DMS53 (cell line): Measurements from ENCODE around the gene ZG16B.

Source experiments
- DNase-seq: peaks from one replicate; lab custom pipeline; 2025; lab: John Stamatoyannopoulos, UW

Gene ZG16B

DNA sequence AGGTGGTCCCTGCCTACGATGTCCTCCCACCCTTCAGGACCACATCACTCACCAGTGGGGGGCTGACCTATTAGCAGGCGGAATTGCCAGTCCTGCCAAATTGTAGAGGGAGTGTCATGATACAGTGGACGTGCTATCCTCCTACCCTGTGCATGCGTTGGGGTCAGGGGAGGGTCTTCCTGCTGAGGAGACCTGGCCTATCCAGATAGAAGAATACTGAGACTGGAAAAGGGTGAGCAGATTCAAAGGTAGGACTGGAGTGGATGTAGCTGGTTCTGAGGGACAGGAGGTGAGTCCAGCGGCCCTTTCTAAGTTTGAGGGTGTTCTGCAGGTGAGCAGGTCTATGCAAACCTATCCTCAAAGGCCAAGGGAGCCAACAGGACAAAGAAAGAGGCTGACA lies 23.8 kb upstream of the ZG16B start:
- DNase-seq: no peak

- DNase-seq: no peak
Observed at GRCh38 chr16:2808181-2808580, 21.9 kb upstream of the ZG16B start.

GRCh38 chr16:2809149-2809760 lies 20.8 kb upstream of the ZG16B start:
- DNase-seq: no peak

DNA sequence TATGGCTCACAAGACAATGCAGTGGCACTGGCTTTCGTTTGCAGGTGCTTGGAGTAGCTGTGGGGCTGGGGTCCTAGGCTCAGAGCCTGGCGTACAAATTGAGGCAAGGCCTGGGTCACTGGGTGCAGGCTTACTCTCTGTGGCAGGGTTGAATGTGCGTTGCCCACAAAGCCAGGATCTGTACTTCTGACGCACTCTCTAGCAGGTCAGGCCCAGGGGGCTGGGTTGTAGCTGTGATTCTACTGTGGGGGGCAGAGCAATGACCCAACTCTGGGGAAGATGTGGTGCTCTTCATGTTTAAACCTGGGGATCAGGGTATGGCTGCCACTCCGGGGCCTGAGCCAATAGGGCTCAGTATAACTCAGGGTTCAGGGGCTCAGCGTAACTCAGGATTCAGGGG lies 19.5 kb upstream of the ZG16B start:
- DNase-seq: no peak

DNA sequence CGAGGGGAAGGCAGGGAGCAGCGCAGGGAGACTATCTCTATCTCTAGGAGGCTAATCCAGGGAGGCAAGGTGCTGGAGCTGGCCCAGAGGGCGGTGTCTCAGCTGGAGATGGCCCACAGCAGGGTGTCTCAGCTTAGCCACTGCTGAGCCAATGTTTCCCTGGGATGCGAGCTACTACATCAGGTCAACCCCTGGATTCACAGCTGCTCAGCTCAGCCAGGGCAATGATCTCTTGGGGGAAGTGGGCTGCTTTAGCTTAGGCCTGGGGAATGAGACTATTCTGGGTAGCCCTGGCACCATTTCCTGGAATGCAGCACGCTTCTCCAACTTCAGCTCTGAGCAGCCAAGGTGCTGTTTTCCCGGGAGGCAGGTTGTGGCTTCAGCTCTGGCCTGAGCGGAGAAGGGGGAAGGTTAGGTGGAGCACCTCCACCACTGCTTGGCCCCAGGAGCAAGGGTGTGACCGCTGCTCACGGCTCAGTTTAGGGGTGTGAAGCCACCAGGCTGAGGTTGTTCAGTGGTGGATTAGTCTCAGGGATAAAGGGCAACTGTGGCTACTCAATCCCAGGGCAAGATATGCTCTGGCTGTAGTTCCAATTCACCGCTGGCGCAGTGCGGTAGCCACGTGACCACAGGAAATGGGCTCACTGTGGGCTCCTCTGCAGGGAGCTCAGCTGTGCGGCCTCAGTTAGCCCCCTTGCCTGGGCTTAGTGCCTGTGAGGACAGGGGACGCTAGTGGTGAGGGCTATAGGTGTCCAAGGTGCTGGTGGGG lies 18.2 kb upstream of the ZG16B start:
- DNase-seq: no peak

DNA sequence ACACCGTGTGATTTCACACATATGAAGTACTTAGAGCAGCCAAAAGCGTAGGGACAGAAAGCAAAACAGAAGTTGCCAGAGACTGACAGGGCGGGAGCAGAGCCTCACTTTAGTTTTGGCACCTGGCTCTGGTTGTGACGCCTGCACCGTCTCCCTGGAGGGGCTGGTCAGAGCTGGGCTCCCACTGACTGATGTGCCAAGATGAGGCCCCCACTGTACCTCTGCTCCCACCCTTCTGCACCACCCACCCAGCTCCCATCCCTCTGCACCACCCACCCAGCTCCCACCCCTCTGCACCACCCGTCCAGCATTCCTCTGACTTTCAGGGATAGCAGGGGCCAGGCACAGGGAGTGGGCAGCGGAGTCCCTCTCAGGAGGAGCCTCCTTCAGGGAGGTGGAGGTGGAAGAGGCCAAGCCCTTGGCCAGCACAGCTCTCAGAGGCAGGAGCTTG lies 16.3 kb upstream of the ZG16B start:
- DNase-seq: no peak

DNA sequence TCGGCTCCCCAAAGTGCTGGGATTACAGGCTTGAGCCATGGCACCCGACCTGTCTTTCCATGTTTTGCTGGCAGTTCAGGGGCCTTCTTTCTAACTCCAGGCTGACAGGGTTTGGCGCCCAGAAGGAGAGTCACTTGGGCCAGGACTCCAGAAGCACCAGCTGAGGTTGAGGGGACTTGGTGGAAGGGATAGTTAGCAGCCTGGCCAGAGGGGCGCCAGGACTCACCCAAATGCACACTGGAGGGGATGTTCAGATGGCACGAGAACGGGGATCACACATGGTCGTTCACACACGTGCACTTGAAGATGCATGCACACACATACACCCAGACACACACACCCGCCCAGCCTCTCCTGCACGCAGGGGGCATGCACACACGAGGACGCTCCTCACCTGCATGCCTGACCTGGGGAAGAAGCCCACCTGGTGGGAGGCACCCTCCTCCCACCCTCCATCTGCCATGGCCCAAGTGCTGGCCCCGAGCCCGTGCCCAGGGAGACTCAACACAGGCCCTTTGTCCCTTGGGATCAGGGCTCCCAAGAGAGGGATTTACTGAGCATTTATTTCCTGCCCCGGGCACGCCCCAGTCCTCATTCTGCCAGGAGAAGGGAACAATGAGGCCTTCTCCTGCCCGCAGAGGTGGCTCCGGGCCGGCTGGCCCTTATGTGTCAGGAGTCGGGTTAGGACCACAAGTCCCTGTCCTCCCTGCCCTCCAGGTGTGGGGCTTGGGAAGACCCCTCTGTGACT lies 15.4 kb upstream of the ZG16B start:
- no peak for DNase-seq

- no peak for DNase-seq
Observed at GRCh38 chr16:2815299-2815771, 14.8 kb upstream of the ZG16B start.

- no peak for DNase-seq
Observed at GRCh38 chr16:2816751-2817339, 13.3 kb upstream of the ZG16B start, which contains the start of gene PRSS21. Gene PRSS21 (plus strand): TSS chr16:2817237. CDS start chr16:2817269, 32 bp downstream.

GRCh38 chr16:2817340-2818271 lies 12.5 kb upstream of the ZG16B start:
- no peak for DNase-seq

DNA sequence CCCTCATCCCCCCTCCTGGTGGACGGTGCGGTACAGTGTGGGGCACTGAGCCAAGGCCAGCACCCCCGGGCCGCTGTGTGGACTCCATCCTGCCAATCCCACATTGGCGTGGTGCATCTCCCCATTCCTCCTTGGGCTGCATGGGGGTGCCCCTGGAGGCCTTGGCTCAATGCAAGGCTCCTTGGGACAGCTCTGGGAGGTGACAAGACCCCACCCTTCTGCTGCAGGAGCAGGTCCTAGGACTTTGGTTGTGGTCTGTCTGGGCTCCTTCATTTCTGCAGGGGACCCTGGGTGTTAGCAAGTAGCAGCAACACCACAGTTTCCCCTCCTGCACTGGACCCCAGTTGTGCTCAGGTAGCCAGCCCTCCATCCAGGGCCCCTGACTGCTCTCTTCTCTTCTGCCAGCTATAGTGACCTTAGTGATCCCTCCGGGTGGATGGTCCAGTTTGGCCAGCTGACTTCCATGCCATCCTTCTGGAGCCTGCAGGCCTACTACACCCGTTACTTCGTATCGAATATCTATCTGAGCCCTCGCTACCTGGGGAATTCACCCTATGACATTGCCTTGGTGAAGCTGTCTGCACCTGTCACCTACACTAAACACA lies 11.7 kb upstream of the ZG16B start:
- no peak for DNase-seq

- DNase-seq: no peak
Observed at GRCh38 chr16:2819179-2819938, 10.7 kb upstream of the ZG16B start.

GRCh38 chr16:2819939-2820835 lies 9.9 kb upstream of the ZG16B start:
- no peak for DNase-seq

DNA sequence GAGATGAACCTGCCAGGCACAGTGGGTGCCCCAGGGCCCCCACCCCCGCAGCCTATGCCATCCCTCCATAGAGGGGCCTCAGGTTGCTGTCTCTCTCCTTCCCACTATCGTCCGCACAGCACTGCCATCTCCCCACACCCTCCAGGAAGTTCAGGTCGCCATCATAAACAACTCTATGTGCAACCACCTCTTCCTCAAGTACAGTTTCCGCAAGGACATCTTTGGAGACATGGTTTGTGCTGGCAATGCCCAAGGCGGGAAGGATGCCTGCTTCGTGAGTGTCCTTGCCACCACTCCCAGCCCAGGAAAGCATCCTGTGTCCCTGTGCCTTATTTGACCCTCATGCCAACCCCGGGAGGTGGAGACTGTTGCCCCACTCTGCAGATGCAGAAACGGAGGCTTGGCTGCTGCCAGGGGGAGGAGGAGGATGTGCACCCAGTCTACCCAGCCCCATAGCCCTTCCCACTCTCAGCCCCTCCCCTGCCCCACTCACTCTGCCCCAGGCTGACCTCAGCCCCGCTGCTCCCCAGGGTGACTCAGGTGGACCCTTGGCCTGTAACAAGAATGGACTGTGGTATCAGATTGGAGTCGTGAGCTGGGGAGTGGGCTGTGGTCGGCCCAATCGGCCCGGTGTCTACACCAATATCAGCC lies 9.1 kb upstream of the ZG16B start:
- no peak for DNase-seq

DNA sequence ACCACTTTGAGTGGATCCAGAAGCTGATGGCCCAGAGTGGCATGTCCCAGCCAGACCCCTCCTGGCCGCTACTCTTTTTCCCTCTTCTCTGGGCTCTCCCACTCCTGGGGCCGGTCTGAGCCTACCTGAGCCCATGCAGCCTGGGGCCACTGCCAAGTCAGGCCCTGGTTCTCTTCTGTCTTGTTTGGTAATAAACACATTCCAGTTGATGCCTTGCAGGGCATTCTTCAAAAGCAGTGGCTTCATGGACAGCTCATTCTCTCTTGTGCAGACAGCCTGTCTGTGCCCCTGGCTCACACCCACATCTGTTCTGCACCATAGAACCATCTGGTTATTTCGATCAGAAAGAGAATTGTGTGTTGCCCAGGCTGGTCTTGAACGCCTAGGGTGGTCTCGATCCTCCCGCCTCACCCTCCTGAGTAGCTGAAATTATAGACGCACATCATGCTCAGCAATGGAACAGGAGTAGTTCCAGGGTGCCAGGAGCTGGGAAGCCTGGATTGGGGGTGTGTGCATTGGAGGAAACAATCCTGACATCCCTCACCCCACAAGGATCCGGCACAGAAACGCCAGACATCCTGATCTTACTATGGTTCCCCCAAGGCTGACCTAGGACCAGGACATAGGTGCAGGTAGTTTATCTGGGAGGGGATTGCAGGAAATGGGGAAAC lies 8.5 kb upstream of the ZG16B start:
- no peak for DNase-seq

GRCh38 chr16:2822158-2822495 lies 8.0 kb upstream of the ZG16B start:
- no peak for DNase-seq

- no peak for DNase-seq
Observed at GRCh38 chr16:2822496-2822895, 7.6 kb upstream of the ZG16B start.

DNA sequence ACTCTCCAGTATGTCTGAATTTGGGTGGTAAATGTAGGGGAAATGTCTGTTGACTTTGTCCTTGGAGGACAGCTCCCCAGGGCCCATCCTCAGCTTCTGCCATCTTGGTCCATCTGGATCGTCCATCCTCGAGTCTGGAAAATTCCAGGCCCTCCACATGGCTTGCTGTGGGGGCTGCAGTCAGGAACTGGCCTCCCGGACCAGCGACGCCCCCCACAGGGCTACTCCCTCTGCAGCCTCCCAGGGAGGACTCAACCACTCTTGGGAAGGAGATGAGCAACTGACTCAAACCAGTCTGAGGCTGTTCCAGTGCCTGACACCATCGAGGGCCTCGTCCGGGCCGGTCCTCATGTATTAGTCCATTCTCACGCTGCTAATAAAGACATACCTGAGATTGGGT lies 5.5 kb upstream of the ZG16B start:
- no peak for DNase-seq
